Measurements from ENCODE around the gene GABBR2.

Gene GABBR2

DNA sequence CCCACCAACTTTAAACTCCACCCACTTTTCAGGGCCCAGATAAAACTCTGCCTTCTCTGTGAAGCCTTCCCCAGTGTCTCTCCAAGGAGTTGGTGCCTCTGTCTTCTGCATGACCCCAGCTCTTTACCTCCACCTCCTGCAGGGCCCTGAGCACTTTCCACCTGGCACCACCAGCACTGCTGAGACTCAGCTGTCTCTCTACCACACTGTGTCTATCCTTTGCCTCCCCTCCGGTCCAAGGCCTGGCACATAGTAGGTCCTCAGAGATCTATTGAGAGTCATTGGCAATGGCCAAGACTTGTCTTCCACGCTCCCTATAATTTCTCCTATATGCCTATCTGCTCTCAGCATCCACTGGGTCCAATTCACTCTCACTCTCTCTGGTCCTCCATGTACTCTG, 12.9 kb upstream of the GABBR2 start:
- TF ChIP-seq, protein P1, sequence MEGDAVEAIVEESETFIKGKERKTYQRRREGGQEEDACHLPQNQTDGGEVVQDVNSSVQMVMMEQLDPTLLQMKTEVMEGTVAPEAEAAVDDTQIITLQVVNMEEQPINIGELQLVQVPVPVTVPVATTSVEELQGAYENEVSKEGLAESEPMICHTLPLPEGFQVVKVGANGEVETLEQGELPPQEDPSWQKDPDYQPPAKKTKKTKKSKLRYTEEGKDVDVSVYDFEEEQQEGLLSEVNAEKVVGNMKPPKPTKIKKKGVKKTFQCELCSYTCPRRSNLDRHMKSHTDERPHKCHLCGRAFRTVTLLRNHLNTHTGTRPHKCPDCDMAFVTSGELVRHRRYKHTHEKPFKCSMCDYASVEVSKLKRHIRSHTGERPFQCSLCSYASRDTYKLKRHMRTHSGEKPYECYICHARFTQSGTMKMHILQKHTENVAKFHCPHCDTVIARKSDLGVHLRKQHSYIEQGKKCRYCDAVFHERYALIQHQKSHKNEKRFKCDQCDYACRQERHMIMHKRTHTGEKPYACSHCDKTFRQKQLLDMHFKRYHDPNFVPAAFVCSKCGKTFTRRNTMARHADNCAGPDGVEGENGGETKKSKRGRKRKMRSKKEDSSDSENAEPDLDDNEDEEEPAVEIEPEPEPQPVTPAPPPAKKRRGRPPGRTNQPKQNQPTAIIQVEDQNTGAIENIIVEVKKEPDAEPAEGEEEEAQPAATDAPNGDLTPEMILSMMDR (IDR thresholded peaks at IDR 0.05; ENCODE audit: low read depth, low read length): no peak
- H3K4me3 ChIP-seq (ENCODE audit: low read depth, low read length): no peak overlapping the region

DNA sequence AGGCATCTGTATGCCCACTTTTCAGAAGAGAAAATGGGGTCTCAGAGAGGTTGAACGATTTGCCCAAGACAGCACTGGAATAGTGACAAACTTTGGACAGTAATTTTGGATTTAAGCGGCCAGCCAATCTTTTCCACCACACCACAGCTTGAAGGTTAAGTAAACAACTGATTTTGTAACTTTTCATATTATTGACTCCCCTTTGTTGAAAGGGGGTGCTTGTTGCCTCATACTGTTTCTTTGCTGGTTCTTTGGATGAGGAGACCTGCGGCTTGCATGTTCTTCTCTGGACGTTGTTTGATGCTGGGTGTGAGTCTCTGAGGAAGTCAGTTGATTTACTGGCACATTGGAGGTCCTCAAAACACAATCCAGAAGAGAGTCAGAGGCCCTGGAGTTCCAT, 11.7 kb upstream of the GABBR2 start:
- no peak overlapping the region for H3K4me3 ChIP-seq (ENCODE audit: low read depth, low read length)
- TF ChIP-seq, protein P1 (IDR thresholded peaks at IDR 0.05; ENCODE audit: low read depth, low read length): no peak

DNA sequence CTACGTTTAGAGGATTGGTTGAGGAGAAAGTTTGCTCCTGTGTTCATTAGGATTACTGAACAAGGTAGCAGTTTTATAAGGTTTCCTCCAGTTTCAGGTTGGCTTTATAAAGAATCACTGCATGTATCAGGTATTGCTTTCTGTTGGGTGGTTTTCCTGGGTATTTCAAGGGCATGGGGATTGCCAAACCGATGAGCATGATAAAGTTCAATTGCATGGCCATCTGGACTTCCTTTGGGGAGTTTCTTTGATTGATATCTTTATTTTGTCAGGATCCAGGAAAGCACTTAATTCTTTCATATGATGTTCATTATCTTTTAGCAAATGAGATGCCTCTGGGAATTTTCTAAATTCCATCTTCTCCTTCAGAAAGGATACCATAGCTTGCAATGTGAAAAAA, 10.3 kb upstream of the GABBR2 start:
- TF ChIP-seq, protein P1 (IDR thresholded peaks at IDR 0.05; ENCODE audit: low read depth, low read length): no peak
- H3K4me3 ChIP-seq (ENCODE audit: low read depth, low read length): no peak overlapping the region

DNA sequence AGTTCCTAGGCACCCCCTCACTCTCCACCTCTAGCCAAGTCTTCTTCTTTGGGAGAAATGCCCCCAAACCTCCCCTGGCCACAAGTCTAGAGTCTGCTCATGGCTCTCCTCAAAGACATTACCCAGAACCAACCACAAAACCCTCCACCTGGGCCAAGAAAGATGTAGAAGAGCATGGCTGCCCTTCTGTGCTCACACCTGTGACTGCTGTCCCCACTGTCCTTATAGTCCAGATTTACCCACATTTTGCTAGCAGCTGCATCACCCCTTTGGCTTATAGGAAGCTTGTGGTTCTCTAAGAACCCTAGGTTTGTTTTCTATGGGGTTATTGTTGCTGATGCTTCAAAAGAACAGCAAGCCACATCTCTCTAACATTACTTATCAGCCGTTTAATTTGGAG, 6.1 kb upstream of the GABBR2 start:
- no peak overlapping the region for H3K4me3 ChIP-seq (ENCODE audit: low read depth, low read length)
- TF ChIP-seq, protein P1 (IDR thresholded peaks at IDR 0.05; ENCODE audit: low read depth, low read length): no peak

DNA sequence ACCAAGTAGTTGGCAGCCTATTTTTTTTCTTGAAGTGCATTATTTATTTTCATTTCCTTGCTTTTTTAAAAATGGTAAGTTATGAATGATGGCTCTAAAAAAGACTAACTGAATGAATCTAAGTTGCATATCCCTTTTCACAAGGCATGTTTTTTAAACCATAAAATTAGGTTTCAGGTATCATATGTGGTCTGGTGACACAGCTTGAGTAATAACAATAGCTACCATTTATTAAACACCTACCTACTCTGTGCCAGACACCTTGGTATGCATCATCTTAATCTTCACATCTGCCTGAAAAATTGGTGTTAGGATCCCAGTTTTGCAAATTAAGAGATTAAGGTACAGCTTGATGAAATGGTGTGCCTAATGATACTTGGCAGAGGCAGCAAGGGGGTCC, 4.3 kb upstream of the GABBR2 start:
- H3K4me3 ChIP-seq (ENCODE audit: low read depth, low read length): no peak overlapping the region
- TF ChIP-seq, protein P1 (IDR thresholded peaks at IDR 0.05; ENCODE audit: low read depth, low read length): no peak

DNA sequence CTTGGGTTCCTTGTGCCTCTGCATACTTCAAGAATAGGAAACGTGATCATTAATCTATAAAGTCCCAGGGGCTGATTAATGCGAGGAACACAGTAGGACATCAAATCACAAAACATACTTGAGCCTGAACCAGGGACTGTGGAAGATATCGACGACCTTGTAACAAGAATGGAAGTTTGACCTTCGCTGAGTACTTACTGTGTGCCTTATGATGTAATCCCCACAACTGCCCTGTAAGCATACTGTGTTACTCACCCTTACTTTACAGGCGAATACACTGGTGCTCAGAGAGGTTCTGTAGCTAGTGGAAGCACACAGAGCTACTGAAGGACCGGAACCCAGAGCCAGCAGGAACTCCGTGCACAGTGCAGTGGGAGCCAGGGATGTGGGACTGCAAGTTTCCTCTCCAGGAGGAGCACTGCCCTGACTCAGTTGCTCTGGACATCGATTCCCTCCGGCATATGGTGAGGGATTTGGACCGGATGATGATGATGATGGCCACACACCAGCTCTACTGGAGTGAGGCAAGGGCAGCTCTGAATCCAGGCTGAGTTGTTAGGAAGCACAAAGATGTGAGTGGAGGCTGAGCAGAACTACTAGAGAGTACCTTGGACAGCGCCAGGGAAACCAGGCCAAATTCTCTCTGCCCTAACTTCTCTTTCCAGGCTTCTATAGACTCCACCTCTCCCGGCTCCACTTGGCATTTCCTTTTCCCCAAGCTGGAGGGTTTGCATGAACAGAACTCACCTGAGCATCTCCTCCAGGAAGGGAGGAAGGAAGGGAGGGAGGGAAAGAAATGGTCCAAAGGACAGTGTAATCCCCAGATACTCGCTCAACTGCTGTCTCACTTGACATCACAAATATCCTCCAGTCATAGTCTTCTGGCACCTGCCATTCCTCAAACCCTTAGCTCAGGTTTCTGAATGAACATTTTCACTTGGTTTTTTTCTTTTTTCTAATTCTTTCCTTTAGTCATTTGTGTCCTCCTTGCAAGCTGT, 1.5 kb upstream of the GABBR2 start:
- TF ChIP-seq, protein P1 (IDR thresholded peaks at IDR 0.05; ENCODE audit: low read depth, low read length): no peak

More for the DNA sequence above, 1.5 kb upstream of the GABBR2 start:
- H3K4me3 ChIP-seq (ENCODE audit: low read depth, low read length): no peak overlapping the region
